Measurements from ENCODE around the gene UROC1. TPM values are rescaled to one million over a fixed set of nuclear protein-coding genes. Genes with fewer than 3 reads are reported as not detected.

Gene UROC1
- total and polyA plus RNA-seq, 9 of the 15 experiments (the other 6 are each of a cell fraction or from before 2014, with no cell fraction given) = not detected

GRCh38 chr3:126536126-126536525 is 18.6 kb upstream of the UROC1 start (continued):
- TF ChIP-seq MBD1 (CRISPR knock-in tag; IDR thresholded peaks at IDR 0.05) = no peak
- TF ChIP-seq ZNF408 (CRISPR knock-in tag; IDR thresholded peaks at IDR 0.05; ENCODE audit: low read depth) = no peak
- TF ChIP-seq HNRNPUL1 (IDR thresholded peaks at IDR 0.05; ENCODE audit: low read length) = no peak
- no peak for TF ChIP-seq TAF15 (IDR thresholded peaks at IDR 0.05; ENCODE audit: low read depth, low read length)
- no peak for TF ChIP-seq ZNF778 (CRISPR knock-in tag; IDR thresholded peaks at IDR 0.05)
- no peak for TF ChIP-seq RBM34 (IDR thresholded peaks at IDR 0.05; ENCODE audit: borderline replicate concordance, insufficient read depth, low read length)
- no peak for TF ChIP-seq MCM3 (IDR thresholded peaks at IDR 0.05)

- no peak overlapping the region for H3K4me3 ChIP-seq
- in situ Hi-C loops (cut with MboI) = no loop called here
- H3K79me2 ChIP-seq (ENCODE audit: control insufficient read depth, insufficient read depth, low read length) = no peaks in the 10 kb centered on the region
- FAIRE-seq (no peak), ATAC-seq (no peak), DNase-seq (ENCODE audit: extremely low read depth in 1 of 4, low spot score in 3 of 4) (no peak)
- no peak overlapping the region for H2AFZ ChIP-seq (ENCODE audit: low read depth, low read length)
- ChIA-PET CTCF (ENCODE audit: low intra/inter-chr PET ratio) (no interaction called here), POLR2A (no interaction called here)
- intact Hi-C loops (cut with micrococcal nuclease) = no loop called here
- H4K20me1 ChIP-seq (replicated peaks; ENCODE audit: control insufficient read depth, insufficient read depth, low read length) = no peaks in the 10 kb centered on the region
- no peak overlapping the region for H3K4me2 ChIP-seq (ENCODE audit: insufficient read depth, low read length)
- H3K9me1 ChIP-seq (ENCODE audit: control insufficient read depth, insufficient read depth, low read length) = no peaks in the 10 kb centered on the region
- H3K27ac ChIP-seq (ENCODE audit: extremely low read depth, low read depth, low read length) = no peak overlapping the region
- BruUV-seq (replicated peaks) = no TSS peak
- H3K4me1 ChIP-seq (replicated peaks in 1 of 2; ENCODE audit: control insufficient read depth in 2 of 2, insufficient read depth in 2 of 2, low read length in 2 of 2) = peaks cover 7 to 12% of the 10 kb centered on the region in 2 experiments
- H3K36me3 ChIP-seq (ENCODE audit: control insufficient read depth, insufficient read depth, low read length) = no peaks in the 10 kb centered on the region
- H3K9me3 ChIP-seq (replicated peaks; ENCODE audit: control insufficient read depth, insufficient read depth, low read depth, low read length) = peaks cover 2% of the 10 kb centered on the region
- H3K27me3 ChIP-seq (ENCODE audit: control insufficient read depth in 2 of 2, insufficient read depth in 2 of 2, low read length in 2 of 2) = peaks cover 0 to 6% of the 10 kb centered on the region in 2 experiments; a peak in 1 of 5 replicates
- no peak overlapping the region for H3K9ac ChIP-seq (ENCODE audit: insufficient read depth in 1 of 2, low read depth in 2 of 2, low read length in 2 of 2)
- TF ChIP-seq ZFPM2 (CRISPR knock-in tag; IDR thresholded peaks at IDR 0.05) = no peak
- TF ChIP-seq ZNF644 (tag; IDR thresholded peaks at IDR 0.05; ENCODE audit: low read depth) = no peak
- TF ChIP-seq SIX5 (IDR thresholded peaks at IDR 0.05; ENCODE audit: borderline replicate concordance in 1 of 2, insufficient read depth in 1 of 2, low read depth in 1 of 2, low read length in 2 of 2) = no peak
- no peak for TF ChIP-seq GTF3C2 (IDR thresholded peaks at IDR 0.05; ENCODE audit: borderline replicate concordance, extremely low read depth, insufficient read length)
- no peak for TF ChIP-seq SMARCC2 (IDR thresholded peaks at IDR 0.05; ENCODE audit: low read depth)
- no peak for TF ChIP-seq VEZF1 (CRISPR knock-in tag; IDR thresholded peaks at IDR 0.05)
- no peak for TF ChIP-seq CBX8 (IDR thresholded peaks at IDR 0.05; ENCODE audit: borderline replicate concordance, extremely low read depth, low read depth, low read length, poor library complexity, severe bottlenecking)
- TF ChIP-seq ZNF175 (CRISPR knock-in tag; IDR thresholded peaks at IDR 0.05; ENCODE audit: low read depth) = no peak
- TF ChIP-seq MBD2 (IDR thresholded peaks at IDR 0.05; ENCODE audit: borderline replicate concordance, low read depth) = no peak
Measured at GRCh38 chr3:126535636-126536035, 18.1 kb upstream of the UROC1 start.
